GM18951 (cell line): ENCODE measurements around the gene CPA4.

Source experiments
- POLR2A ChIP-seq: IDR thresholded peaks from 4 replicates; pipeline ENCODE4 v1.6.1; 2011; ENCODE audit warnings: mild to moderate bottlenecking; ENCODE audit not compliant: insufficient read length, insufficient read depth; ENCODE audit errors: extremely low read depth
- in situ Hi-C: fragments of 300-500 bp; cut with MboI; formaldehyde crosslinking; loops from one replicate; pipeline ENCODE4 v1.12.0; 2022; ENCODE audit warnings: low sequenced_read_pairs, mixed read lengths, inconsistent platforms; ENCODE audit not compliant: unreplicated experiment

Gene CPA4

DNA sequence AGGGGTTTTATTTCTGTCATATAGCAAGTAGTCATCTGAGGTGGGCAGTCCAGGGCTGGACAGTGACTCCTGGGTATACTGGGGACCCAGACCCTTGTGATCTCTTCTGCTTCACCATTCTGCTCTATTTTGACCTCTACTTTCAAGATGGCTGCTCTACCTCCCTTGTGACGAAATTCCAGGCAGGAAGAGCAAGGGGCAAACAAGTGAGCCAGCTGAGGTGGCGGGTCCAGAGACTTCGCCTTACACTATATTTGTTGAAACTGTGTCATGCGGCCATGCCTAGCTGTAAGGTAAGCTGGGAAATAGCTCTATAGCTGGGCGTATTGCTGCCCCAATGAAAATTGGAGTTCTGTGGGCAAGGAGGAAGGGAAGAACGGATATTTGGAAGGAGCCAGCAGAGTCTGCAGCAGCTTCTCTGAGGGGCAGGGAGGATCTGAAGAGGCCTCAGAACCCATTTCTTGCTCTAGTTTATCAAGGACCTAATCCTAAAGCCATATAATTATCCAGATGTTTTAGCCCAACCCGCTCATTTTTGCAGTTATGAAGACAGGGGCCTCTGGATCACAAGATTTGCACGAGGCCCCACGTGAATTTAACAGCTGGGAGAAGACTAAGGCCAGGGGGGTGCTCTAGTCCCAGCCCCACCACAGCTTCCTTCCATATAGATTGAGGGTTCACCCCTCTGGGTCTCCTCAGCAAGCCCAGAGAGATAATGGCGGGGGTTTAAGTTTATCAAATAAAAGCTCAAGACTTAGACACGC is 79.6 kb downstream of the CPA4 start:
- in situ Hi-C loops: no loop called here
- TF ChIP-seq POLR2A: no peak
